HG03575 (cell line): ENCODE results near the gene PRKX.
"Not testable (repeated sequence)": the region's sequence is repeated elsewhere in the genome, so short reads cannot be mapped to it uniquely, and the experiment has no call there.

Source experiments
- ATAC-seq: cut with Tn5 transposase; IDR thresholded peaks from one replicate; pipeline ENCODE4 v1.9.1; 2021; ENCODE audit not compliant: unreplicated experiment, insufficient number of reproducible peaks, low FRiP score; ENCODE audit errors: extremely low read depth

The PRKX gene

GRCh38 chrX:3713225-3713936 lies at the start of gene PRKX:
PRKX (minus strand) TSS chrX:3713649; CDS start chrX:3713253, 396 bp downstream.
- peak; percentile 35 for ATAC-seq

GRCh38 chrX:3763111-3763510 lies 49.7 kb upstream of the PRKX start:
- ATAC-seq = no peak

- ATAC-seq = no peak
Observed at GRCh38 chrX:3757510-3758025, 44.1 kb upstream of the PRKX start.

DNA sequence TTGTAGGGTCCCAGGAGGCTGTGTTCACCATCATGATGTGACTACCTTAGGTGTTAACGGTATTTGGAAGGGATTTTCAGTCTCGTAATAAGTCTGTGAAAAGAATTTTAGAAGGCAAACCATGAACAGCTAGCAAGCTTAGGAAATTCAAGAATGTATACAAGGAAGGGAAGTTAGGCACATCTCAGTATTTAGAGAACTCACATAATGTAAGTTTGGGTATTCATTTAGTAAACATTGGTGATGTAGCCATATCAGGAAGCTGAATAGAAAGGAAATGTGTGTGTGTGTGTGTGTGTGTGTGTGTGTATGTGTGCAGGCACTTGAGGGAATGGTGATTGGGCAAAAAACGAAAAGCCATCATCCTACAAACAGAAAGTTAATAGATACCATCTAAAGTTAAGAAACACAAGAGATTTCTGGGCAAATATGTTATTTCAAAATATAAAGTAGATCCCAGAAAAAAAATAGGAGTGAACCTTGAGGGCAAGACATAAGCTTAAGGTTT lies 34.7 kb upstream of the PRKX start:
- ATAC-seq = no peak

DNA sequence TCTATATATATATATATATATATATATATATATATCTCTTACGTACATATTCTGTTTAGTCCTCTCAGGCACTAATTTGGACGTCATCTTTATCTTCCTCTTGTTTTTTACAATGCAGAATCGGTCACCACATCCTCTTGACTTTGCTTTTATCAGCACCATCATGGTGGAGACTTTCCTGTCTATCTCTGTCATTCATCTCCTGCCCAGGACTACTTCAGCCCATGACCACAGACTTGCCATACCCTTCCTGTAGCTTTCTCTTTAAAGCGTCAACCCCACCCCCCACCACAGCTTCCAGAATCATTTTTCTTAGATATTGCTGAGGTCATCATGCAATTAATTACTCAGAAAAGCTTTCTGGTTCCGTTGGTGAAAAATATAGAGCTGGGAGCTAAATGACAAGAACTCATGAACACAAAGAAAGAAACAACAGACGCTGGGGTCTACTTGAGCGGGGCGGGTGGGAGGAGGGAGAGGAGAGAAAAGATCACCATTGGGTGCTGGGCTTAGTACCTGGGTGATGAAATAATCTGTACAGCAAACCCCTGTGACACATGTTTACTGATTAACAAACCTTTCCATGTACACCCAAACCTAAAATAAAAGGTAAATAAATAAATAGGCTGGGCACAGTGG lies 30.5 kb upstream of the PRKX start:
- no peak for ATAC-seq

- not testable (repeated sequence) for ATAC-seq
Observed at GRCh38 chrX:3740946-3741345, 27.5 kb upstream of the PRKX start.

GRCh38 chrX:3738509-3738908 lies 25.1 kb upstream of the PRKX start:
- no peak for ATAC-seq

DNA sequence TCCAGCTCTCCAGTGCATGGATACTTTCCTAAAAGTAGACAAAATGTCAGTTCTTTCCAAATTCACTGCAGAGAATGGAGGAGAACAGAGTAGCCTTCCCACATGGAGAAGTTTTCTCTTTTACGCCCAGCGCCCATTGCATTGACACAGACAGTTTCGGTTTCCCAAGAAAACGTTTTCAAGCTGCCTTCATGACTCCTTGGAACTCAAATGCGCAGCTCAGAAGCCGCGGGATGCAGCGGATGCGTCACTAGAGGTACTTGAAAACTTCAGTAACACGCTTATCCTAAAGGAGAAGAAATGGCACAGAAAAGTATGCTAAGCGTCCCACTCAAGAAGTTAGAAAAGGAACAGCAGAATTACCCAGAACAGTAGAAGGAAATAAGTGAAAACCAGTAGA lies 23.1 kb upstream of the PRKX start:
- ATAC-seq = not testable (repeated sequence)

- ATAC-seq = not testable (repeated sequence)
Observed at GRCh38 chrX:3735891-3736290, 22.4 kb upstream of the PRKX start.

DNA sequence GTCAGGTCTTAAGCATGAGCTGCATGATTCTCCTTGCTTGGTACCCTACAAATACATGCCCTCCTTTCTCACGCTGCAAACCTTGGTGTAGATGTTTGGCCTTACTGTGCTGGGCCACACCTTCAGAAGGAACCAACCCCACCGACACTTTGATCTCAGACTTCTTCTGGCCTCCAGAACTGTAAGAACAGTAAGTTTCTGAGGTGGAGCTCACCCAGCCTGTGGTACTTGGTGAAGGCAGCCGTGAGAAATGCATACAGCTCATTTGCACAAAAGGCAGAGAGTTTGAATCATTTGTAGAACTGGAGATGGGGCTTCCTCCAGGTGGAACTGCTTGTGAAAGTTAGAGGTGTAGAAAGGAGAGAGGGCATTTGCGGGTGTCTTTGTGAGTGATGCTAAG lies 21.0 kb upstream of the PRKX start:
- ATAC-seq = not testable (repeated sequence)

- ATAC-seq = no peak
Observed at GRCh38 chrX:3733043-3733430, 19.6 kb upstream of the PRKX start.

DNA sequence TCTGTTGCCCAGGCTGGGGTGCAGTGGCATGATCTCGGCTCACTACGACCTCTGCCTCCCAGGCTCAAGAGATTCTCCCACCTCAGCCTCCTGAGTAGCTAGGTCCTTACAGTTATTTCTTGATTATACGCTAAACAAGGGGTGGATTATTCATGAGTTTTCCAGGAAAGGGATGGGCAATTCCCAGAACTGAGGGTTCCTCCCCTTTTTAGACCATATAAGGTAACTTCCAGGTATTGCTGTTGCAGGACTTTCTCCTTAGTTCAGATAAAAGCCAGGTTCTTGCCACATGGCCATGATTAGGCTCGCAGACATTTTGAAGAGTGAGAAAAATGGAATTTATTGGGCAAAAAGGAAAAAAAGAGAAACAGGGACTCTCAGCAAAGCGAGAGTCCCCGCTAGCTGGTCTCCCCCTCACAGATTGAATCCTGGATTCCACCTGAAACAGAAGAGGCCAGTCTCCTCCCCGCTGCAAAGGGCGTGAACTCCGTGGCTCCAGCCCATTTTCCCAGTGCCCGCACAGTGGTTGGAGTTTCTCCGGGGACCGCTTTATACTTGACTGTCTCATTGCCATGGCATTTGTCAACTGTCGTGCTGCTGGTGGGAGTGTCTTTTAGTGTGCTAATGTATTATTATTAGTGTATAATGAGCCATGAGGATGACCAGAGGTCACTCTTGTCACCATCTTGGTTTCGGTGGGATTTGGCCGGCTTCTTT lies 19.0 kb upstream of the PRKX start:
- not testable (repeated sequence) for ATAC-seq

GRCh38 chrX:3728454-3728853 lies 15.0 kb upstream of the PRKX start:
- ATAC-seq = no peak

- not testable (repeated sequence) for ATAC-seq
Observed at GRCh38 chrX:3723460-3723859, 10.0 kb upstream of the PRKX start.

- no peak for ATAC-seq
Observed at GRCh38 chrX:3717742-3718420, 4.4 kb upstream of the PRKX start.

DNA sequence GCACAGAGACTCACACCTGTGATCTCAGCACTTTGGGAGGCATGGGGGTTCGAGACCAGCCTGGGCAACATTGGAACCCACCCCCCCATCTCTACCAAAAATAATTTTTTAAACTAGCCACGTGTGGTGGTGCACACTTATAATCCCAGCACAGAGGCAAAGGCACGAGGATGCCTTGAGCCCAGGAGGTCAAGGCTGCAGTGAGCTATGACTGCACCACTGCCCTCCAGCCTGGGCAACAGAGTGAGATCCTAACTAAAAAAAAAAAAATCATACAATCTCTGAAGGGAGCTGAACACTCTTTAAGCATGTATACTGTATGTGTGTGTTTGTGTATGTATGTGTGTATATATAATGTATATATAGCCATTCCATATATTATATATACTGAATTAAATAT lies 2.5 kb upstream of the PRKX start:
- no peak for ATAC-seq

DNA sequence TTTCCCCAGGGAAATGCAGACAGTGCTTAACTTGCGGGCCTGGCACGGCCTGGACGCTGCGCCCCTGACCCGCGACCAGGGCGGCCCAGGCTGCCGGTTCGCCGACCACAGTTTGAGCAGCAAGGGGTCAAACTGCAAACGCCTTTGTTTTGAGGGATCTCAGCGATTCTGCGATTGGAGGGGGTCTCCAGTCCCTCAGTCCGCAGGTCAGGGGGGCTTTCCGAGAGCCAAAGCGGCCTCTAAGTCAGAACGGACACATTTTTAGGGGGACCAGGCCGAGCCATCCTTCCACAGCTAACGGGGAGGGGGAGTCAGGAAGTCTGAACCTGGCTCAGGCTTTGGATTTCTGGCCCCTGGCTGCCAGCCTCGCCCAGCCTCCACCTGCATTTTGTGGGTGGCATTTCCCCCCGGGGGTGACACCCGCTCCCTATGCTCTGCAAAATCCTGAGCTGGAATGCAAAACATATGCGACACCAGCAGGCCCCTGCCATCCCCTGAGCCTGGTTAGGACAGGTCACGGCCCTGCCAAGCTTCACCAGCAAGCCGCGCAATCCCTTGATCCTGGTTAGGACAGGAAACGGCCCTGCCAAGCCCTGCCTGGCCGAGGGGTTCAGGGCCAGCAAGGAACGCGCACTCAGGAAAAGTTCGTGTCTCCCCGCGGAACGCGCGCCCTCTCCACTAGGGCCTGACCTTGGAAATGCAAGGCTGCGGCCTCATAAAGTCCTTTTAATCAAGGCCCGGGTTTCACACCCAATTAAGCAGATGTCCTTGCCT lies 1.4 kb upstream of the PRKX start:
- not testable (repeated sequence) for ATAC-seq

DNA sequence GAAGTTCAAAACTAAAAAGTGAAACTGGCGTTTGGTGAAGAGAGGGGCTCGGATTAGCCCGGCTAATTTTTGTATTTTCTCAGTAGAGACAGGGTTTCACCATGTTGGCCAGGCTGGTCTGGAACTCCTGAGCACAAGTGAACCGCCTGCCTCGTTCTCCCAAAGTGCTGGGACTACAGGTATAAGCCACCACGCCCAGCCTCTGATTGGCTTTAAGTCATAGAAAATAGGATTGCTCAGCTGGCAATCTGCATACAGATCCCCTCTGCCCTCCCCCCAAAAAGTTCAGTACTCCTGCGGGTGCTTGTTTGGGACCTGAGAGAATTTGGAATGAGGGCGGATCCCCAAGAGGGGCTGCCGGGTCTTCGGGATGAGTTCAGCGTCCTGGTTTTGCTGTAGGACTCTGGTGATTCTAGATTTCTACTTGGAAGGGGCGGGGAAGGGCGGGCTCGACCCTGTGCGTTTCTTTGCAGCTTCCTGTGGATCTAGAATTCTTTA lies 537 bp upstream of the PRKX start:
- peak; percentile 3 for ATAC-seq
